NCI-H446 treated with DMSO at 0.1 percent for 48 hours (cell line): ENCODE data around the gene PSORS1C2.

ENCODE experiments used
- DNase-seq: peaks from one replicate; lab custom pipeline; 2025; lab: John Stamatoyannopoulos, UW

PSORS1C2 gene

GRCh38 chr6:31139599-31139998 lies 733 bp upstream of the PSORS1C2 start:
- DNase-seq = no peak

- no peak for DNase-seq
Measured at GRCh38 chr6:31135710-31136109, 3.2 kb downstream of the PSORS1C2 start.

- DNase-seq = no peak
Measured at GRCh38 chr6:31132806-31133205, 6.1 kb downstream of the PSORS1C2 start.

GRCh38 chr6:31131595-31131994 lies 7.3 kb downstream of the PSORS1C2 start:
- no peak for DNase-seq

GRCh38 chr6:31130751-31131150 lies 8.1 kb downstream of the PSORS1C2 start:
- no peak for DNase-seq

- DNase-seq = no peak
Measured at GRCh38 chr6:31129130-31129529, 9.7 kb downstream of the PSORS1C2 start.

GRCh38 chr6:31128093-31128676 lies 10.7 kb downstream of the PSORS1C2 start:
- DNase-seq = no peak

GRCh38 chr6:31126396-31127175 lies 12.3 kb downstream of the PSORS1C2 start:
- no peak for DNase-seq

GRCh38 chr6:31125586-31126363 lies 13.1 kb downstream of the PSORS1C2 start:
- no peak for DNase-seq

- no peak for DNase-seq
Measured at GRCh38 chr6:31125162-31125561, 13.7 kb downstream of the PSORS1C2 start.

- no peak for DNase-seq
Measured at GRCh38 chr6:31122791-31123706, 15.8 kb downstream of the PSORS1C2 start.

- no peak for DNase-seq
Measured at GRCh38 chr6:31121131-31121790, 17.6 kb downstream of the PSORS1C2 start.

- DNase-seq = no peak
Measured at GRCh38 chr6:31120151-31120915, 18.5 kb downstream of the PSORS1C2 start, which contains the start of gene CDSN. CDSN (minus strand) TSS chr6:31120446; CDS start chr6:31120419, 27 bp downstream.

- no peak for DNase-seq
Measured at GRCh38 chr6:31118178-31118577, 20.7 kb downstream of the PSORS1C2 start.

GRCh38 chr6:31116661-31117385 lies 22.0 kb downstream of the PSORS1C2 start:
- no peak for DNase-seq

- DNase-seq = no peak
Measured at GRCh38 chr6:31115941-31116560, 22.8 kb downstream of the PSORS1C2 start.

GRCh38 chr6:31114970-31115849 lies 23.7 kb downstream of the PSORS1C2 start:
- no peak for DNase-seq

- DNase-seq = no peak
Measured at GRCh38 chr6:31114541-31114878, 24.4 kb downstream of the PSORS1C2 start, which contains the start of gene PSORS1C1. PSORS1C1 (plus strand) TSS chr6:31114800; CDS start chr6:31129633, 14,833 bp downstream.
